Suppressor macrophage treated with lipopolysaccharide for 1 hour (primary cell): Measurements from ENCODE around the gene SUN3.
A peak's percentile ranks its signal among the peaks of the same experiment; 100 is the strongest.

Experiments used
- DNase-seq, 3 donors: peaks; one replicate each; pipeline ENCODE4 v3.0.0-alpha.2; 2020 to 2022

Gene SUN3, protein sequence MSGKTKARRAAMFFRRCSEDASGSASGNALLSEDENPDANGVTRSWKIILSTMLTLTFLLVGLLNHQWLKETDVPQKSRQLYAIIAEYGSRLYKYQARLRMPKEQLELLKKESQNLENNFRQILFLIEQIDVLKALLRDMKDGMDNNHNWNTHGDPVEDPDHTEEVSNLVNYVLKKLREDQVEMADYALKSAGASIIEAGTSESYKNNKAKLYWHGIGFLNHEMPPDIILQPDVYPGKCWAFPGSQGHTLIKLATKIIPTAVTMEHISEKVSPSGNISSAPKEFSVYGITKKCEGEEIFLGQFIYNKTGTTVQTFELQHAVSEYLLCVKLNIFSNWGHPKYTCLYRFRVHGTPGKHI

DNA sequence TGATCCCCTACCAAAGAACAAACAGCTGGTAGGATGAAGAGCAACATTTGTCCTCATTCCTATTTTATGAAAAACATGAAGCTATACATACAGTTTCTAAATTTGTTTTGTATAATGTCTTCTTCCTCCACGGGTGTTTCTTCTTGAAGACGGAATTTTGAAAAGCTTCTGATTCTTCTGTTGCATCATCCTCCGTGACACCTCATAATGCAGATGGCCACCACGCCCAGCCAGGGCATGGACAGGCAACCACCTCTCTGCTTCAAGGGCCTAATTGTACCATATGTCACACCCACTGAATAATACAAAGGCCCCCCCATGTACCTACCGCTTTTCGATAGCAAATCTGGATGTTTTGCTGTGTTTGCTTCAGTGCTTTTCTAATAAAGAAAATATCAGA is at the start of gene SUN3:
TSS of gene SUN3 (minus strand) at position 170 of the 400 bp plus-strand sequence. CDS start at position 1, 169 bp downstream.
- no peak for DNase-seq

DNA sequence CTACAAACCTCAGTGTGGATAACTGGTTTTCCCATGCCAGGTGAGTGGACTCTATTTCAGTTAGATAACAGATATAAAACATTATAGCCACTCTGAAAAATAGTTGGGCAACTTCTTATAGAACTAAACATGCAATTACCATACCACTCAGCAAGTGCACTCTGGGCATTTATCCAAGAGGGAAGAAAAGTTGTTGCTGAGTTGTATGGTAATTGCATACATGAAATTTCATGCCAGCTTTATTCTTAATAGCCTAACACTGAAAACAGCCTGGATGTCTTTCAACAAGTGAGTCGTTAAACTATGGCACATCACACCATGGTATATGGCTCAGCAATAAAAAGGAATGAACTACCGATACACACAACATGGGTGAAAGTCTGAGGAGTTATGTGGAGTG is 49.6 kb upstream of the SUN3 start:
- DNase-seq: no peak

DNA sequence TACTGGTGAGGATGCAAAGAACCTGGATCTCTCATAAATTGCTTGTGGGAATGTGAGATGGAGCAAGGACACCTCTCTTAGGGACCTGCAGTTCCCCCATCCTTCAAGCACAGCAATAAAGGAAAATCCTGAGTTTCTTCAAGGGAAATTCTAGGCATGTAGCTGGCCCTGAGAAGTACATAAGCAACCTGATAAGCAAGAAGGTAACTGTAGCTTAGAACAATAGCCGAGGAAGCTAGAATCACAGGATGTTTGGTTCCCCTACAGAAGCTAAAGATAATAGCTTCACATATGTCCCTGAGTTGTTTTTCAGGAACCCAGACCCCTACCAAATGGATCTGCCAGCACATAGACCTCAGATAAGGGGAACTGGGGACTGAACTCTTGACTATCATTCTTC is 48.5 kb upstream of the SUN3 start:
- peak in 2 of 3 donors; percentile 47 to 57 for DNase-seq

DNA sequence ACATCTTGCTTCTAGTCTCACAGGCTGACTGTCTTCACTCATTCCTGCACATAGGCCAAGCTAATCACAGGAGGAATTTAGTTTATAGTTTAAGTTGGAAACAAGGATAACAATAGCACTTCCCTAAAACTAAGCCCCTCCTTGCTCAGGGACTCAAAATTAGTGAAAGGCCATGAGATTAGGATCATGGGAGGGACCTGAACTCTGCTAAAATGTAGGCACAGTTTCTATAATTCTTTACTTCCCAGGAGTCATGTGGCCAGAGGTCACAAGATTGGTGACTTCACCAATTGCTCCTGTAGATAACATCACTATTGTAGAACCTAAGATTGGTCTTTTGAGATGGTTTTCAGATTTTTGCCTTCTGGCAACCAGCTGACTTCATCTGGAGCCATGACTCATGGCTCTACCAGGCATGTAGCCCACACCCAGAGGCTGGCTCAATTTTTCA is 45.3 kb upstream of the SUN3 start:
- peak; percentile 75 to 79 (median 78) for DNase-seq

DNA sequence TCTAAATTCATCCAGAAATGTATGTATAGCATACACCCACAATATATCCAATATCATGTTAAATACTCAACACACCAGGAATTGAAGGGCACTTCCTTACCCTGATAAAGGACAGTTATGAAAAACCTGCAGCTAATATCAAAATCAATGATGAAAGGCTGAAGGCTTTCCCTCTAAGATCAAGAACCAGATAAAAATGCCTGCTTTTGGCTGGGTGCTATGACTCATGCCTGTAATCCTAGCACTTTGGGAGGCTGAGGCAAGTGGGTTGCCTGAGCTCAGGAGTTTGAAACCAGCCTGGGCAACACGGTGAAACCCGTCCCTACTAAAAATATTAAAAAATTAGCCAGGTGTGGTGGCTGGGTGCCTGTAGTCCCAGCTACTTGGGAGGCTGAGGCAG is 38.6 kb upstream of the SUN3 start:
- no peak for DNase-seq

DNA sequence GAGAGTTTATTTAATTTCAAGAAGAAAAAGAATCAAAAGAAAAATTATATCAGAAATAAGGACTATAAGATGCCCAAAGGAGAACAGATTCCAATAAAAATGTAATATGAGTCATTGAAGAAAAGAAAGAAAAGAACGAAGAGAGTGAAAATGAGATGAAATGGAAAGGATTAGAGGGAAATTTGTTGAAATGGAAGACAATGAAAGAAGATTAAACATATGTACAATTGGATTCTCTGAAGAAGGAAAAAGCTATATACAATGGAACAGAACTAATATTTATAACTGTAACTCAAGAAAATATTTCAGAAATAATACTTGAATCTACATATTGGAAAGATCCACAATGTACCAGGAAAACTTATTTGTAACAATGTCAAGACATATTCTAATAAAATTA is 35.1 kb upstream of the SUN3 start:
- DNase-seq: no peak

DNA sequence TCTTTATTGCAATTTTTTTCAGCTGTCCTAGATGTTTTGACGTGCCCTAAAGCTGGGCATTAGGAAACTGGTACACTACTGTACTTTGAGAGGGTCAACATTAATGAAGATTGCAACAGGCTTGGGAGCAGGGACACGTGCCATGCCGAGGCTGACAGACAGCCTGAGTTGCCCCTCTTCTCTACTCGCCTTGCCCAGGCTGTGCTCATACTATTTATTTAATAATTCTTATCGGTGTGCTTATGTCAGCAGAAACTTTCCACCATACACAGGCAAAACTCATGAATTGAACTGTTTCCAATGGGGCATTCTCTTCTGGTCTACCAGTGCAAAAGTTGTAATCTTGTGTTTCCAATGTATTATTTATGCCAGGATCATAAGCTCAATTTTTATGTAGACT is 30.8 kb upstream of the SUN3 start:
- no peak for DNase-seq

DNA sequence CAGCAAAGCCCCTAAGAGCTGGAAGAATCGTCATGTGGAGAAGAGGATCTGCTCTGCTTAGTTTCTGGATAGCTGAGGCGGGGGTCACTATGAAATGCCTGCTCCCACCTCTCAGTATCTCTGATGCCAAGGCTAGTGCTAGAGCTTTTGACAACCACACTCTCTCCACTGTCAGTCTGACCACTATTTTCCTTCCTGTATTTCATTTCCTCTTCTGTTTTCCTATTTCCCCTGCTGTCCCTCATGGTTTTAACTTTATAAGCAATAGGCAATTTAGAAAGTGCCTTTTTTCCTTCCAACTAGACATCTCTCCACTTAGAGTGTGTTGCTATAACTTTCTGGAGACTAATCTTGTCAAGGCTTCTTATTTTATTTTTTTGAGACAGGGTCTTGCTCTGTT is 30.1 kb upstream of the SUN3 start:
- peak in 2 of 3 donors; percentile 23 to 36 for DNase-seq

DNA sequence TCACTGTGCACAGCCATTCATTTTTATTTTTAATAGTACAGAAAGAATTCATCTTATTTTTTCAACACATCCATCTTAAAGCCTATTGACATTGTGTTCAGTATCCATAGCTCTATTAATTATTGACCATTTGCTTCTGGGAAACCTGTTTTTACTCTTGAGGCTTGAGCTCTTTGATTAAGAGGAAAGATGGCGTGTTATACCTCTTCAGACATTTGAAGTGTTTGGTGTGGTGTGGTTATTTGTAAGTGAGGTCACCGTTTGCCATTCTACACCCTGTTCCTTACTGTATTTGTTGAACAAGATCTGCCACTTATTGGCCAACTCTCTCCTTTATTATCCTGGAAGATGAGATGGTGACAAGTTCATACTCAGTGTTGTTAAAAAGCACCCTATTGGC is 24.8 kb upstream of the SUN3 start:
- DNase-seq: no peak

DNA sequence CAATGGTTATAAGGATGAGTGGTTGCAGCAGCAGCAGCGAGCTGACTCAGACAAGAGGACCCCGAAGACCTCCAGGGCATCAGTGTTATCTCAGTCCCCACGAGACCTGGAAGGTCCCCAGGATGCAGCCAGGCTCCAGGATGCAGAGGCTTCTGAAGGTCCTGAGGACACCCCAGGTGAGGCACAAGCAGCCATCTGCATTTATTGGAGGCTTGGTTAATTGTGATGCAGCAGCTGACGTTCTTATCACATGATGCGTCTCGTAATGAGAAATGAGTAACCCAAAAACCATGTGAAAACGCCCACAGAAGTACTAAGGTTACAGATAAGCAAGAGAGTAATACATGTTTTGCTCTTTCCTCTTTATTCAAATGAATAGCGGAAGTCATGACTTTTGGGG is 23.8 kb upstream of the SUN3 start:
- DNase-seq: peak in 2 of 3 donors; percentile 33 to 40

DNA sequence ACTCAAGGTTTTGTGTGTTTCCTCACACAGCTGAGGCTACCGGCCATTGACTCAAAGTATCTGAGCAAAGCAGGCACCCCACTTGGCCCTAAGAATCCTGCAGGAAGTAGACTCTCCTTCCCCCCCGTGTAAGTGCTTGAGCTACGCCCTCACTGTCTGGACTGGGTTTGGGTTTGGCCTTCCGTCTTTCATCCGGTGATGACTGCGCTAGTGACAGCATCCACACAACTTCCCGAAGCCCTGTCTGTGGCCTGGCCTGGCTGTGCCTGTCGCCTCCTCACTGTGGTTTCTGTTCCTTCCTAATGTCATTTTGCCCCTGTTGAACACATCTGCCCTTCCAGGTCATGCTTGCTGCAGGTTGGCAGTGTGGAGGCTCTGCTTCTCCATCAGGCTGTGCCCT is 20.9 kb upstream of the SUN3 start:
- peak; percentile 52 to 68 (median 61) for DNase-seq

DNA sequence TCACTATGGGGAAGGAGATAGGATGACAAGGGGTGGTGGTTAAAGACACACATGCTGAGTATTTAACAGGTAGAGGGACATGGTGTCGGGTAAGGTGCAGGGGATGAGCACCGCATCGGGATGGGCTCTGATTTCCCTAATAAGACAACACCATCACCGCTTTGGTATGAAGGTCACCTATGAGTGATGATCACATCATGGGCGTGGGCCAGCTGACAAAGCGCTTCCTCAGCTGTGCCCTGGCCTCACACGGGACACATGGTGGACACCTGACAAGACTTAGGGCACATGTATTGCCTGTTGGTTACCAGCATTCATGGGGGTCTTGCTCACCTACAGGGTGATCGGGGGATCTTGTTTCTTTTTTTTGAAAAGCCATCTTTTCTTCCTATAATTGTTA is 19.2 kb upstream of the SUN3 start:
- DNase-seq: no peak

DNA sequence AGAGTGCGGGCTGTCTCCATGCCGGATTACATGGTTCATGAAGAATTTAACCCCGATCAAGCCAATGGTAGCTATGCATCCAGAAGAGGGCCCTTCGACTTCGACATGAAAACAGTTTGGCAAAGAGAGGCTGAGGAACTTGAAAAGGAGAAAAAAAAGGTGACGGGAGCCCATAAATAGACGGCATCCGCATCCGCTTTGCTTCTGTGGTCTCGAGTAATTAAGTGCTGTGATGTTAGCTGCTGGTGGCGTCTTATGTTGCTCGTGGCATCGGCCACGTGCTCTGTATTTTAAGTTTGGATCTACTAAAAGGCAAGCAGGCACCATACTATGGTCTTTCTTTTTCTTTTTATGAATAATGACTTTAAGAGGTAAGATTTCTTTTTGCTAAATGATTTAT is 17.6 kb upstream of the SUN3 start:
- no peak for DNase-seq

DNA sequence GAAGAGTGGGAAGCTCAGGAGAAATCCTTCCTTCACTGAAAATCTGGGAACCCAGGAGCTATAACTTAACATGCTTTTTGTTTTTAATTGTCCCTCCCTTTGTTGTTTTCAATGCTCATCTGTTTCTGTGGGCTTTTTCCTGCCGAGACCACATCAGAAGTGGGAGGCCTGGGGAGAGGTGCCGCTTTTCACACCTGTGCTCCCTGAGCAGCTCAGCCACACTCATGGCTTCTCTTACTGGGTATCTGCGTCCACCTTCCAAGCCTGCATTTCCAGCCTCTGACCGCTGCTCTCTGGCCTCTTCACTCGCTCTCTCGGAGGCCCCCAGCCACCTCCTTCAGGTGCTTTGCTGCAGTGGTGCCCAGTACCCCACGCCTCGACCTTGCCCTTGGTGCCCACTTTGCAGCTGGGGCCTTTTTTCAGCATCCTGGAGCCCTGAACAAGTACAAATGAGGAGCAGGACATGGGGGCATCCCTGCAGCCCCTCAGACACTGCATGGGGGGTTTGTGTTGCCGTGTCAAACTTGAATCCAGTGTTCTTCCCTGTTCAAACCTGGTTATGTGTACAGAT is 16.4 kb upstream of the SUN3 start:
- DNase-seq: no peak

DNA sequence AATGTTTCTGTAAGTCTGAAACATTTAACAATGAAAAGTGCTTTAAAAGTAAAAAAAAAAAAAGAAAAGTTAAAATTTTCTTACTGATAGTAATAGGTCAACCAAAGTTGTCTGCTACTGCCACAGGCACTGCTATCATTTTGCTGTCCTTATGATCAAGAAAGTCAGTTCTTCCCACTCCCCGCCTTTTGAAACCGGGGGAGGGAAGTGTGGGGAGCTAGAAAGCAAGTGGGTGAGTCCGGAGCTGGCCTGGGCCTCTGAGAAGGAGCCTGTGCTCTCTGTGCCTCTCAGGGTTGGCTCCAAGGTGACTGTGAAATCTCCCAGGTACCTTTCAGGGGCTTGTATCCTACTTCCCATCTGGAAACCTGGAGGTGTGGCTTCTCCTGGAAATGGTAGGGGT is 13.7 kb upstream of the SUN3 start:
- DNase-seq: peak; percentile 18 to 32 (median 20)

DNA sequence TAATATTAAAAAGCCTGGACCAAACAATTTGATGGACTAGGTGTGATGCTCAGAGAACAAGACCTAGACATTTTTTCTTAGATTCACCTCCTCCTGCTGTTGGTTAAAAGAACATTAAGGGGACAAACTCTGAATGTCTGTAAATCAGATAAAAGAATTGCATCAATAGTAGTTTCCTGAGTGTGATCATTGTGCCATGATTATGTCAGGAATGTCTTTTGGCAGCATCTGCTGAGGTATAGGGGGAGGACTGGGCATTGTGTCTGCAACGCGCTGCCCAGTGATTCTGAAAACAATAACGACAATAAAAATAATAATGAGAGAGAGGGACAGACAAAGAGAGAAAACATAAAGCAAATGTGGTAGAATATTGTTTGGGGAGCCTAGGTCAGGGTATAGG is 13.3 kb upstream of the SUN3 start:
- DNase-seq: no peak

DNA sequence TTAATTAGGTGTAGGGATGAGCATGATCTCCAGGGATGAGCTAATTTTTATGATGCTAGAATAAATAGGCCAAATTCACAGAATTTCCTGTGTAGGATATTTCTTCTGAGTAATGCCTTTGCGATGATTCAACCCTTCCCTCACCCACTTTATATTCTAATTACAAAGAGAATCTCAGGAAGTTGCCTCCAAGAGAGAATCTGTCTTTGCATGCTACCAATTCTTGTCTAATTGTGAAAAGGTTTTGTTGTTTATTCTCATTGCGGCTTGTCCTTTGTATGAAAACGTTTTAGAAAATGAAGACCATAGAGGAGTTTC is 12.7 kb upstream of the SUN3 start:
- peak; percentile 40 to 74 (median 72) for DNase-seq

DNA sequence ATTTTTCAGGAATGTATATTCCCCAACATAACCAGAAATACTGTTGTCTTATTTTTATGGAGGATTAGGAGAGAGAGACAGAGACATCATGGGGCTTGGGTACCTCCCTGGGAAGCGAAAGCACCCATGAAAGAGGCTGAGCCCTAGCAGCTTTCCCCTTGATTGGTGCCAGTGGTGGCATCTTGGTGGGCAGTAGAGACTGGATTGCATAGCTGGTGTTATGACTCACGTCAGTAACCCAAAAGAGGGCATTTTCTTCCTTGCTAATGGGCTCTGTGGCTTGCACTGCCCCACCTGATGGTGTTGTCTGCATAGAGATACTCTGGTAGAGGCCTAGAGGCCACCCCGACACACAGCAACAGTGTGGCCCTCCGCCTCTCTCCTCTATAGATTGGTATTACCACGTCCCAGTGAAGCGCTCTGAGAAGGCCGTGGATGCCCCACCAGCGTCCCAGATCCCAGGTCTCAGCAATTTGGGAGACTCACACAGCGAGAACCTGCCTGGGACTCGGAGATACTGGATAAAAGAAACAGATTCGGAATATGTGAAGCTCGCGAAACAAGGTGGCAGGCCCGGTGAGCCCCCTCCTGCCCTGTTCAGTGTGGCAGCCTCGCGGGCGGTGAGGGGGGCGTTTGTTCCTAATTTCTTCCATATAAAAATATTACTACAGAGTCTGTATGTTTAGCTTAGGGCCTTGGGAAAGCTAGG is 12.2 kb upstream of the SUN3 start:
- DNase-seq: no peak

DNA sequence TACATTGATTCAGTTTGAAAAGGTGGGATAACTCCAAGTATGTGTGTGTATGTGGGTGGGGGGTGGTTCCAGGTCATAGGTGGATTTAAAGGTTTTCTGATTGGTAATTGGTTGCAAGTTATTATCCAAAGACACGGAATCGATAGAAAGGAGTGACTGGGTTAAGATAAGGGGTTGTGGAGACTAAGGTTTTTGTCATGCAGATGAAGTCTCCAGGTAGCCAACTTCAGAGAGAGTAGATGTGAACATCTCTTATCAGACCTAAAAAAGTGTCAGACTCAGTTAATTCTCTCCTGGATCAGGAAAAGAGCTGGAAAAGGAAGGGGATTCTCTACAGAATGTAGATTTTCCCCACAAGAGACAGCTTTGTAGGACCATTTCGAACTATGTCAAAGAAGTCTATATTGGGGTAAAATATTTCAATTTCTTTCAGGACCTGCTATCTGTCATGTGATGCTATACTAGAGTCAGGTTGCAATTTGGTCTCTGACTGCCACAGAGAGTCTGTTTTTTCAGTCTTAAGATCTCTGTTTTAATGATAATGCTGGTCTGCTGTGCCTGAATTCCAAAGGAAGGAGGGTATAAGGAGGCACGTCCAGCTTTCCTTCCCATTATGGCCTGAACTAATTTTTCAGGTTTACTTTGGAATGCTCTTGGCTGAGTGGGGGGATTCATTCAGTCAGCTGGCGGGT is 10.1 kb upstream of the SUN3 start:
- no peak for DNase-seq

DNA sequence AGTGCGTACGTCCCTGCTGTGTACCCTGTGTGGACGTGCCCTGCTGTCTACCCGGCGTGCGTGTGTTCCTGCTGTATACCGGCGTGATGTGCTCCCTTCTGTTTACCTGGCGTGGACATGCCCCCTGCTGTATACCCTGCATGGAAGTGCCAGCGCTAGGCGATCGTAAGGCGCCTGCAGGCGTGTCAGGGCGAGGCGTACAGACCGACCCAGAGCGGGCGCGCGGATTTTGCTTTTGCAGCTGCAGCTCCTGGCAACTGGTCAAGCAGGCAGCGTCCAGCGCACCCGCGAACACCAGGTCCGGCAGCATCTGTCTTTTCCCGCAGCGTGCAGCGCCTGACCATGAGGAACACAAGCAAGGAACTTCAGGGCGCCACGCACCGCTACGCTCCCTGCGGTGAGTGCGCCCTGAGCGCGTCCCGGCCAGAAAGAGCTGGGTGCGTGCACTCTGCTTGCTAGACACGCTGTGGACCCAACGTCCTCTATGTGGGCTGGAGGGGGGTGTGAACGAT is 7.1 kb upstream of the SUN3 start:
- DNase-seq: peak in 2 of 3 donors; percentile 13 to 32

DNA sequence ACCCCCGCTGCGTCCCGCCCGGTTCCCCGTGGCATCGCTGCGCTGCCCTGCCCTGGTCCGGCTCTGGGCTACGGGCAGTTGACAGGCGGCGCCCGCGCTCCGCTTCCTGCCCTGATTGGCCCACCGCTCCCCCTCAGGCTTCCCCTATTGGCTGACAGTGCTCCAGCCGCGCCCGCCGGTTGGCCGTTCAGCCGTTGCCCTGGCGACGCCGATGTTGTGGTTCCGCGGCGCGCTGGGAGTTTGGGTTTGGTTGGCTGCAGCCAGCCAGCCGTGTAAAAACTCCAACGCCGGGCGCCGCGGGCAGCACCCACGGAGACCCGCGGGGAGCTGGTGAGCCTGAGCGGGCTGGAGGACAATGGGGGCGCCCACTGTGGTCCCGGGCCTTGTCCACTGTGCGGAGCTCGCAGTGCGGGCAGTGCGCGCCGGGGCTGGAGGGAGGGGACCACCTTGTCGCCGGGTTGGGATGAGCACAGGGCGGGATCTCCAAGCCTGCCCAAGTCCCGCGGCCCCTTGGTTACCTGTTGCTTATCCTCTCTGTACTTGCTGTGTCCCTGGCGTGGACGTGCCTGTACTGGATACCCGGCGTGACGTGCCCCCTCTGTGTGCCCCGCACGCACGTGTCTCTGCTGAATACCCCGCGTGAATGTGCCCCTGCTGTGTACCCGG is 6.5 kb upstream of the SUN3 start, which contains the start of gene C7orf57:
TSS of gene C7orf57 (plus strand) at position 243 of the 666 bp plus-strand sequence. CDS start 766 bp downstream, outside the sequence.
- peak; percentile 93 to 95 (median 95) for DNase-seq

DNA sequence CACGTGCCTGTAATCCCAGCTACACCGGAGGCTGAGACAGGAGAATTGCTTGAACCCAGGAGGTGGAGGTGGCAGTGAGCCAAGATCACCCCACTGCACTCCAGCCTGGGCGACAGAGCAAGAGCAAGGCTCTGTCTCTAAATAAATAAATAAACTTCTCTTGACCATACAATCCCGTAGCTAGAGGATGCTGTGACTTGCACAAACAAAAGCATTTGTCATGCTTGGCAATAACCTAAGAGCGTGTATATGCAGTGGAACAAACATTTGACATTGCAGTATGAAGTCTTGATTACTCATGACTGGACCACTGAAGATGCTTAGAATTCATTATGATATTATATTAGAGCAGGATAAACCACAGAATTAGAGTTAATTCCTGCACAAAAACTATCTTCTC is 5.0 kb upstream of the SUN3 start:
- no peak for DNase-seq

DNA sequence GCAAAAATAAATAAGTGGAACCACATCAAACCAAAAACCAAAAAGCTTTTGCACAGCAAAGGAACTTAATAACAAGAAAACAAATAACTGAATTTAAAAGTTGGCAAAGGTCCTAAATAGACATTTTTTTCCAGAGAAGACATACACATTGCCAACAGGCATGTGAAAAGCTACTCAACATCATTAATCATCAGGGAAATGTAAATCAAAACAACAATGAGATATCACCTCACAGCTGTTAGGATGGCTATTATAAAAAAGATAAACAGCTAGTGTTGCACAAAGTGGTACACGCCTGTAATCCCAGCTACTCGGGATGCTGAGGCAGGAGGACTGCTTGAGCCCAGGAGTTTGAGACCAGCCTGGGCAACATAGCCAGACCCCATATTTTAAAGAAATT is 2.2 kb upstream of the SUN3 start:
- no peak for DNase-seq
